ENCODE results near the gene PCDH15. TPM values are rescaled to one million over a fixed set of nuclear protein-coding genes. Genes with fewer than 3 reads are reported as not detected.

PCDH15 gene
- total RNA-seq, 4 donors from 2014 or later = 0.14 to 0.48 (median 0.37) TPM; not detected in 1

DNA sequence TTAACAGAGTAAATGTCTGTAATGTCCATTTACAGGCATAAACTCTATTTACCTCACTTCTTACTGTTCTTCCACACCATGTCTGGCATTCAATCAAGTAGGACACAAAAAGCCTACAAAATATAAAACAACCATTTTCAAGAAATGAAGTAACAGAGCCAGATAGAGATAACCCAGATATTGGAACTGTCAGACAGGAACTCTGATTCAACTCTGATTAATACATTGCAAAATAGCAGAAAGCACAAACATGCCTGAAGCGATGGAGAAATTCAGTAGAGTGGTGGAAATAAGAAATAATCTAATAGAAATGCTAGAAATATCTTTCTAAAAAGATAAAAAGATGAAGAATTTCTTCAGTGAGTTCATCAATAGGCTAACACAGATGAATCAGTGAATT is 964.4 kb downstream of the PCDH15 start:
- Histone ChIP-seq H3K27me3 (no peaks in the 10 kb centered on the region), H3K36me3 (no peaks in the 10 kb centered on the region), H3K27ac (no peak overlapping the region), H3K4me1 (no peaks in the 10 kb centered on the region), H3K4me3 (no peak overlapping the region), H3K9me3 (no peaks in the 10 kb centered on the region)
- in situ Hi-C loops (cut with MboI; ENCODE audit: low pct_ligation_motif_present in 1 of 4, low pct_unique_long_range_greater_than_20kb in 1 of 4, low sequenced_read_pairs in 3 of 4) = no loop called here
- 68 to 71% methylated on average over 1 of the region's 1 CpG for WGBS, 2 donors (ENCODE audit: low coverage in 1 of 2)
- DNase-seq = no peak
- TF ChIP-seq POLR2A (IDR thresholded peaks at IDR 0.05) (no peak), EP300 (IDR thresholded peaks at IDR 0.05; ENCODE audit: low read depth) (no peak), POLR2AphosphoS5 (IDR thresholded peaks at IDR 0.05) (no peak)
- TF ChIP-seq, protein P1, sequence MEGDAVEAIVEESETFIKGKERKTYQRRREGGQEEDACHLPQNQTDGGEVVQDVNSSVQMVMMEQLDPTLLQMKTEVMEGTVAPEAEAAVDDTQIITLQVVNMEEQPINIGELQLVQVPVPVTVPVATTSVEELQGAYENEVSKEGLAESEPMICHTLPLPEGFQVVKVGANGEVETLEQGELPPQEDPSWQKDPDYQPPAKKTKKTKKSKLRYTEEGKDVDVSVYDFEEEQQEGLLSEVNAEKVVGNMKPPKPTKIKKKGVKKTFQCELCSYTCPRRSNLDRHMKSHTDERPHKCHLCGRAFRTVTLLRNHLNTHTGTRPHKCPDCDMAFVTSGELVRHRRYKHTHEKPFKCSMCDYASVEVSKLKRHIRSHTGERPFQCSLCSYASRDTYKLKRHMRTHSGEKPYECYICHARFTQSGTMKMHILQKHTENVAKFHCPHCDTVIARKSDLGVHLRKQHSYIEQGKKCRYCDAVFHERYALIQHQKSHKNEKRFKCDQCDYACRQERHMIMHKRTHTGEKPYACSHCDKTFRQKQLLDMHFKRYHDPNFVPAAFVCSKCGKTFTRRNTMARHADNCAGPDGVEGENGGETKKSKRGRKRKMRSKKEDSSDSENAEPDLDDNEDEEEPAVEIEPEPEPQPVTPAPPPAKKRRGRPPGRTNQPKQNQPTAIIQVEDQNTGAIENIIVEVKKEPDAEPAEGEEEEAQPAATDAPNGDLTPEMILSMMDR (IDR thresholded peaks at IDR 0.05) = no peak
- intact Hi-C loops (cut with DNase I; ENCODE audit: low total_unique reads) = no loop called here

DNA sequence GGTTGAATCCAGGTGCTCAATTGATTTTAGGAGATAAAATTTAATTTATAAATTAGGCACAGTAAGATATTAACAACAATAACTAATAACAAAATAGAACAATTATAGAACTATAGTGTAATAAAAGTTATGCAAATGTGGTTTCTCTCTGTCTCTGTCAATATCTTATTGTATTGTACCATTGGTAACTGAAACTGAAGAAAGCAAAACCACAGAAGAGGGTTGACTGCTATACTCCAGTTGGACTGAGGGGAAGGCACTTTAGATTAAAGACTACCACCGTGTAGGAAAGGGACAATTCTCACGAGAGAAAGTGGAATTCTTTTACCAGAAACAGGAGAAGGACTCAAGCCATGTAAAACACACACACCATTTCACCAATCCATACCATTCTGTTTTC is 967.1 kb downstream of the PCDH15 start:
- Histone ChIP-seq H3K9me3 (no peaks in the 10 kb centered on the region), H3K4me1 (no peaks in the 10 kb centered on the region), H3K27ac (no peak overlapping the region), H3K36me3 (no peaks in the 10 kb centered on the region), H3K4me3 (no peak overlapping the region), H3K27me3 (no peaks in the 10 kb centered on the region)
- in situ Hi-C loops (cut with MboI; ENCODE audit: low pct_ligation_motif_present in 1 of 4, low pct_unique_long_range_greater_than_20kb in 1 of 4, low sequenced_read_pairs in 3 of 4) = no loop called here
- 48 to 64% methylated on average over 2 of the region's 2 CpGs for WGBS, 2 donors (ENCODE audit: low coverage in 1 of 2)
- intact Hi-C loops (cut with DNase I; ENCODE audit: low total_unique reads) = no loop called here
- DNase-seq = no peak
- no peak for TF ChIP-seq POLR2AphosphoS5 (IDR thresholded peaks at IDR 0.05)
- no peak for TF ChIP-seq POLR2A (IDR thresholded peaks at IDR 0.05)
- TF ChIP-seq EP300 (IDR thresholded peaks at IDR 0.05; ENCODE audit: low read depth) = no peak
- TF ChIP-seq, protein P1 (IDR thresholded peaks at IDR 0.05) = no peak

DNA sequence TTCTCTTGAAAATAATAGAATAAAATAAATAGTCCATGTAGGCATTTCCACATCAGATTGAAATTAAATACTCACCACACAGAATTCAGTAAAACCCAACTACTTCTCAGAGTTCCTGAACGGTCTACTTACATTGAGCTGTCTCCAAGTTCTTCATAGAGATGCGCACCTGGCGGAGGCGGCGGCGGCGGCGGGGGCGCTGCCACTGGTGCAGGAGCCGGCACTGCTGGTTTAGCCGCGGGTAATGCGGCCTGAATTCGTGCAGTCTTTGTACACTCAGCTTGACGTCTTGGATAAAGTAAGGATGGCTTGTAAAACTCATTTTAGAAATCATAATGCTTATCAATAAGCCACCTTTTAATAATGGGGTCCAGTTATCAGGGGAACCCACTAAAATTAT is 973.8 kb downstream of the PCDH15 start:
- no peak for DNase-seq
- no peak overlapping the region for H3K27ac ChIP-seq
- TF ChIP-seq EP300 (IDR thresholded peaks at IDR 0.05; ENCODE audit: low read depth) (no peak), POLR2A (IDR thresholded peaks at IDR 0.05) (no peak), POLR2AphosphoS5 (IDR thresholded peaks at IDR 0.05) (no peak)
- TF ChIP-seq, protein P1 (IDR thresholded peaks at IDR 0.05) = no peak
- H3K27me3 ChIP-seq = no peaks in the 10 kb centered on the region
- H3K4me3 ChIP-seq = no peak overlapping the region
- in situ Hi-C loops (cut with MboI; ENCODE audit: low pct_ligation_motif_present in 1 of 4, low pct_unique_long_range_greater_than_20kb in 1 of 4, low sequenced_read_pairs in 3 of 4) = no loop called here
- H3K36me3 ChIP-seq = no peaks in the 10 kb centered on the region
- intact Hi-C loops (cut with DNase I; ENCODE audit: low total_unique reads) = loop anchor here (10.0 kb wide), 1 partner anchor 568 kb away; no protein-coding TSS in a partner anchor
- WGBS, 2 donors (ENCODE audit: low coverage in 1 of 2) = 94 to 96% methylated on average over 8 to 15 of the region's 15 CpGs
- no peaks in the 10 kb centered on the region for H3K9me3 ChIP-seq
- no peaks in the 10 kb centered on the region for H3K4me1 ChIP-seq

DNA sequence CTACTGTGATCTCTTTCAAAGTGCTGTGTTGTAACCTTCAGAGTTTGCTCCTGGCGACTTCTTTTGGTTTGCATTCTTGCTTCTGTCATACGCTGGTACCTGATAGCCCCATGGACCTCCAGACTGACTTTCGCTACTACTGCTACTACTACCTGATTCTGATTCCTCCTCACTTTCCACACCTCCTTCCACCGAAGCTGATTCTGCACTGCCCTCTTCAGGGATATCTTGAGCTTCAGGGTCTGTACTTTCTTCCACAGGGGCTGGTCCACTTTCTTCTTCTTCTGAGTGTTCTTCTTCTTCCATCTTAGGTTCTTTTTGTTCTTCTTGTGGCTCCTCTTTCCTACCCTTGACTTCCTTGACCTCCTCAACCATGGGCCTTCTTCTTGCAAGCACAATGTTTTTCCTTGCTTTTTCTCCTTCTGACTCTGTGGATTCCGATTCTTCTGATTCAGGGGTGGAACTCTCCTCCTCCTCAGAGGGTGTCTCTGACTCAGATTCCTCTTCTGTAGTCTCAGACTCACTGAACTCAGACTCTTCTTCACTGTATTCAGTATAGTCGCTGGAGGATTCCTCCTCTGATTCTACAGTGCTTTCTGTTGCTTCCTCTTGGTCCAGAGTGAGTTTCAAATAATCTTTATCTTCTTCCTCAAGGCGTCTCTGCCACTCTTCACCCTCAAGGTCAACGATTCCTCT is 992.2 kb downstream of the PCDH15 start:
- H3K27ac ChIP-seq = no peak overlapping the region
- TF ChIP-seq, protein P1 (IDR thresholded peaks at IDR 0.05) = peak in 2 of 5 experiments; percentile 17 to 23
- no peak for TF ChIP-seq POLR2A (IDR thresholded peaks at IDR 0.05)
- in situ Hi-C loops (cut with MboI; ENCODE audit: low pct_ligation_motif_present in 1 of 4, low pct_unique_long_range_greater_than_20kb in 1 of 4, low sequenced_read_pairs in 3 of 4) = no loop called here
- WGBS, 2 donors (ENCODE audit: low coverage in 1 of 2) = 60 to 62% methylated on average over 4 to 8 of the region's 8 CpGs
- H3K4me1 ChIP-seq = no peaks in the 10 kb centered on the region
- no peaks in the 10 kb centered on the region for H3K9me3 ChIP-seq
- H3K4me3 ChIP-seq = no peak overlapping the region
- H3K36me3 ChIP-seq = no peaks in the 10 kb centered on the region
- no peaks in the 10 kb centered on the region for H3K27me3 ChIP-seq
- no peak for DNase-seq
- intact Hi-C loops (cut with DNase I; ENCODE audit: low total_unique reads) = no loop called here
